ENCODE data around the gene CAMTA1. TPM values are rescaled to one million over a fixed set of nuclear protein-coding genes. Genes with fewer than 3 reads are reported as not detected.
"Not testable (repeated sequence)": the region's sequence is repeated elsewhere in the genome, so short reads cannot be mapped to it uniquely, and the experiment has no call there.

Gene CAMTA1
- total RNA-seq, 1 experiment from 2014 or later: 69.0 TPM

- no peak for DNase-seq (ENCODE audit: low read depth)
Measured at GRCh38 chr1:6807782-6808181, 22.5 kb downstream of the CAMTA1 start.

DNA sequence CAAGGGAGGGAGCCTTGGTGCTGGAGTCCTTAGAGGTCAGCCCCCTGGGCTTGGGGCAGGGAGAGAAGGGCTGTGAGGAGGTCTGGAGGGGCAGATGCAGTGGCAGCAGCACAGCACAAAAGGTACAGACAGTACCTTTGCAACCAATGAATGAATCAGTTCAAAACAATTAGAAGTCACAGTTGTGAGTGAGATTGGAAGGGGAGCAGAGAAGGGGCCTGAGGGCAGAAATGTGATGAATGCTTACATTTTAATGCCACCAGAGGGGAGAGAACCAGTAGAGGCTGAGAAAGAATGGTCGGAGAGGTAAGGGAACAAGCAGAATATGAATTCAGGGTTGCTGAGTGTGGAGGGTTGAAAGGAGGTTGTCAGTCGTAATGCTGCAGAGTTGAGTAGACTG, 24.2 kb downstream of the CAMTA1 start:
- DNase-seq (ENCODE audit: low read depth): no peak

GRCh38 chr1:6810146-6810734, 25.0 kb downstream of the CAMTA1 start:
- not testable (repeated sequence) for DNase-seq (ENCODE audit: low read depth)

- no peak for DNase-seq (ENCODE audit: low read depth)
Measured at GRCh38 chr1:6811583-6811982, 26.3 kb downstream of the CAMTA1 start.

DNA sequence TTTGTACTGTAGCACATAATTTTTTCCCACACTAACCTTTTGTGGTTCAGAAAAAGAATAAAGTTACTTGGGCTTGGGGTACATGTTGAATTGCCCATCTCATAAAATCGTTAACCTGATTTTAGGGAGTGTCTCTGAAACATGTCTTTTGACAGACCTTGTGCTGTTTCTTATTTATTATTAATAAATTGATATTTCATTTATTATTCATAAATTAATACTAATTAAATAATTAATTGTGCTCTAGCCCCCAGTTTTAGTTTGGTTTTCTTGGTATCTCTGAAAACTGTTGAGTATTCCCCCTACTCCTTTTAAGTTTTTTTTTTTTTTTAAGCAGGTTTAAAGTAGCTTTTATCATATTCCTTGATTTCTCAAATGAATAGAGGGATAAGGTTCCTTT, 27.9 kb downstream of the CAMTA1 start:
- no peak for DNase-seq (ENCODE audit: low read depth)

DNA sequence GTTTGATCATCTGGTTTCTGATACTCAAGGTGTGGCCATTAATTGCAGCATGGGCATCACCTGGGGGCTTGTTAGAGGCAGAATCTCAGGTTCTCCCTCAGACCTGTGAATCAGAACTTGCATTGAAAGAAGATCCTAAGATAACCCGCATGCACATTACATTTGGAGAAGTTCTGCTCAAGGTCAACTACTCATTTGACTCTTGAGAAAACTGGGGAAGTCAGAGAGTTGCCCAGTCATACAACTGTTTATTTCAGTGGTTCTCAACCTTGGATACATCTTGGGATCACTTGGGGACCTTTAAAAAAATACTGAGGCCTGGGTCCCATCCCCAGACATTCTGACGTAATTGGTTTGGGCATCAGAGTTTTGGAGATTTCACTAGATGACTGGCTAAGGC, 30.5 kb downstream of the CAMTA1 start:
- no peak for DNase-seq (ENCODE audit: low read depth)

GRCh38 chr1:6819246-6820040, 34.2 kb downstream of the CAMTA1 start:
- peak; percentile 31 for DNase-seq (ENCODE audit: low read depth)

- no peak for DNase-seq (ENCODE audit: low read depth)
Measured at GRCh38 chr1:6820899-6821298, 35.6 kb downstream of the CAMTA1 start.

DNA sequence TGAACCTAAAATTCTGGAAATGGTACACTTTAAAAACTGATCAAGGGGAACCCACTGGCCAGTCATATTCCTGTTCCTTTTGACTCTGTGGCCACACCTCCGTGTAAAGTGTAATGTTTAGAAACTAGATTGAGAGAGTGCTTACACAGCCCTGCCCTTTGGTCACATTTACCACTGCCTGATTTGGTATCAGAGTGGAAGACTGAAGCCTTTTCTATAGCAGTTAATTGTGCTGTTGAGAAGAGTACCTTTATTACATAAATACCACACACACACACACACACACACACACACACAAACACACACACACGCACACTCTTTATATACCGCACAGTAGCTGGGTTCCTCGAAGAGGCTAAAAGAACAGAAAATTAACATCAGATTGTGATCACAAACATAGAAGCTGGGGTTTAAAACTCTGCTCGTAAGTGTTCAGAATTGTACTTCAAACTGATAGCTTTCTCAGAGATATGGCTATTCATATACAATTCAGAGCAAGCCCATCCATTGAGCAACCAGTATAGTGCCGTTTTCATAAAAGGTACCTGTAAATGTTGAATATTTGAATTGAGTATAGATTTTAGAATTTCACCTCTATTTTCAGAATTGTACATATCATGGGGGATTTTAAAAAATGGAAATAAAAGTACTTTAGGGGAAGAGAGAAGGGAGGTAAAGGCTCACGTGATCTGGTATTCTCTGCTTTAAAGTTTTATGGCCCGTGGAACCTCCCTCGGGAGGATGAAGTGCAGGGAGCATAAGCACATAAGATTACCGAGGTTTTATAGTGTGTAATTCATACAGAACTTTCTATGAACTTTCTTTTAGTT, 37.5 kb downstream of the CAMTA1 start:
- no peak for DNase-seq (ENCODE audit: low read depth)

DNA sequence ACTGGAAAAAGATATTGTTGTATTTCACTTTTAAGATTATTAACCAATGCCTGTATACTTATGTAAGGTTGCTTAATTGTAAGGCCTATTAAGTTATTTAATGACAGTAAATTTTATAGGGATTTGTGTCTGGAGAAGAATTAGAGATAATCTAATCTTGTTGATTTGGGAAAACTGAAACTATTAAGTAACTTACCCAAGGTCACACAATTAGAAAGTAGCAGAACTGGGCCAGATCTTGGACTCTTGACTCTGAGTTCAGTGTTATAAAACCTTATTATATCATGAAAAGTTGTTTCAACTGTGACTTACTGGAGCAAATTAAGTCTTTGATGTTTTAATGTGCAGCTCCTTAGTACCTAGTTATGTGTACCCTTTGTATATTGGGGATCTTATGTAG, 38.5 kb downstream of the CAMTA1 start:
- no peak for DNase-seq (ENCODE audit: low read depth)

DNA sequence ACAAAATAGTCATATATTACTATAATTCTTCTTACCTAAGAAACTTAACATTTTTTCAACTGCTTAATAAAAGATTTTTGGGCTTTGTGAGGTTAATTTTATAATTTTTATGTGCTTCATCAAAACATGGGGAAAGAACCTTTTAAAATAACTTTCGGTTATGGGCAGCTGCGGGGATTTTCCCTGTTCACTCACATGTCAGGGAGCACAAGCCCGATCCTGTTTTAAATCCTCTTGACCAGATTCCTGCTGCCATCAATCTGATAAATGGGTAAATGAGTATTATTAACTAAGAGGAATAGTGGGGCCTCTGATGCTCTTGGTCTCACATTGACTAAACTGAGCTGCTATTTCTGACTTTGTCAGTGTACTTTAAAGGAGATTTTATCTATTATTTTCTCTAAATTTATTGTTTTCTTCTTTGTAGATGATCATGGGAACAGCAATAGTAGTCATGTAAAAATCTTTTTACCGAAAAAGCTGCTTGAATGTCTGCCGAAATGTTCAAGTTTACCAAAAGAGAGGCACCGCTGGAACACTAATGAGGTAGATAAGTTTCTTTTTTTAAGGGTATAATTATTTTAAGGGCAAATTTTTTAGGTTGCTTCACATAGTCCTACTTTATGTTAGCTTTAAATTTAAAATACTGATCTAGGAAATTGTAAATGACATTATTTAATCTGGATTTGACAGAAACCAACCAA, 39.6 kb downstream of the CAMTA1 start:
- no peak for DNase-seq (ENCODE audit: low read depth)

- DNase-seq (ENCODE audit: low read depth): no peak
Measured at GRCh38 chr1:6825828-6826227, 40.6 kb downstream of the CAMTA1 start.

DNA sequence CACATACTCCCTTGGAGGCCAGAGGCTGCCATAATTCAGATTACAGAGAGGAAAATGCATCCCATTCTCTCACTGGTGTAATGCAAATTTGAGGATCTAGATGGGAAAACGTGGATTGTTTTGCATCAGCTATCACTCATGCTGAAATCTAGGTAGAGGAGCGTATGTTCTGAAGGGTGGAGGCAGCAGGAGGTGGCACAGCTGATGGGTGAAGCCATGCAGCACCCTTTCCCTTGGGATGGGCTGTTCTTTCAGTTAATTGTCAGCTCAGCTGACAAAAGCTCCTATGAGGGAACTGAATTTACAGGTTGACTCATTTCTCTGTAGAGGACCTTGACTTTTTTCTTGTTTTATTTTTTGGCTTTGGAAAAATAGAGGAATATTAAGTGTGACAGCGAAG, 41.8 kb downstream of the CAMTA1 start:
- DNase-seq (ENCODE audit: low read depth): no peak

DNA sequence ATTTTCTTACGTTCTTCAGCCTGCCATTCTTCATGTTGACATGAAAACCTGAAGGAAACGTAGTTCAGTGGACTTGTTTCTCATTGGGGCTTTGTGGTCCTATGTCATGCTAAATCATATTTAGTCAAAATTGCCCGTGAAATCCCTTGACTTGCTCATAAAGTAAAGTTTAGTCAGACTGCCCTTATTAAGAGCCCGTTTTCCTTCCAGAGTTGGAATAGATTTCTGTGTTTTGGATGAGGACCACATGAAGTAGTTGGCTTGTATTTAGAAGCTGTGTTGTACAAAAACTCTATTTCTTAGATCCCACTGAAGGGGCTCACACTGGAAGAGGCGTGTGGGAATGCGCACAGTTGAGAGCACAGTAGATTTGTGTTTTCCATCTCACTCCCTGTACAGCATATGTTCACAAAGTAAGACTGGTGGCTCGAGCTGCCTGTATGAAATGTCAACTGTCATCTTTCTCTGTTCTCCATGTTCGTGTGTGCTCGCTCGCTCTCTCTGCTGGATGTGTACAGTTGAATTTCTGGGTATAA, 42.4 kb downstream of the CAMTA1 start:
- no peak for DNase-seq (ENCODE audit: low read depth)

- no peak for DNase-seq (ENCODE audit: low read depth)
Measured at GRCh38 chr1:6831366-6831765, 46.1 kb downstream of the CAMTA1 start.

DNA sequence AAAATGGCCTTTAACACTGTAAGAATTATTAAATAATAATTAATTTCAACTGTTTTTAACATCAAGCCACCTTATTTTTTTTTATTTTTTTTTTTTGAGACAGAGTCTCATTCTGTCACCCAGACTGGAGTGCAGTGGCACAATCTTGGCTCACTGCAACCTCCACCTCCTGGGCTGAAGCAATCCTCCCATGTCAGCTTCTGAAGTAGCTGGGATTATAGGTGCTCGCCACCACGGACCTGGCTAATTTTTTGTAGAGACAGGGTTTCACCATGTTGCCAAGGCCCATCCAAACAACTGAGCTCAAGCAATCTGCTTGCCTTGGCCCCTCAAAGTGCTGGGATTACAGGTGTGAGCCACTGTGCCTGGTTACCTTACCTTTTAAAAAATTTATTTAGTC, 46.8 kb downstream of the CAMTA1 start:
- not testable (repeated sequence) for DNase-seq (ENCODE audit: low read depth)

DNA sequence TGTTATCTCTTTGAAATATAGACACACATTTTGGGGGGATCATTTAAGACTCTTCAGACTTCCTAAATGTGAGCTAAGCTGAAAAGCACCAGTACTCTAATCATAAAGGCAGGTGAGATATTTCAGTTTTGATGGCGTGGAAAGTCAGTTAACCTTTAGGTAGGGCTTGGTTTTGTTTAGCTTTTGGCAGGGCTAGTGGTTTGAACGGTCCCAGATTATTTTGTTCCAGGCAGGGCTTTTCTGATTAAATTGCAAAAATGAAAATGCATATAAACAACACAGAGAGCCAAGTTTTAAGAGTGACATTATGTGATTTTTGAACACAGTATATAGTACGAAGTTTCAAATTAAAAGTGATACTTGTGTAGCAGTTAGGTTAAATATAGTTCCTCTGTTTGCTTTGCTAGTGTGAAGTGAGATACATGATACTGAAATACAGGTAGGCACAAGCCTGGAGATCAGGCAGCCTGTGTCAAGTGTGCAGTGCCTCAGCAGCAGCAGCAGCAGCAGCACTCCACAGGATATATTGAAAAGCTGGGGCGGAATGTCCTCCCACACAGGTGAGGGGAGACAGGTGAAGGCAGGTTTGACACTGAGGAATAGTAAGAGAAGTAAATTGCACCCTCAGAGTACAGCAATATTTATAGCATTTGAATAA, 47.4 kb downstream of the CAMTA1 start:
- no peak for DNase-seq (ENCODE audit: low read depth)

DNA sequence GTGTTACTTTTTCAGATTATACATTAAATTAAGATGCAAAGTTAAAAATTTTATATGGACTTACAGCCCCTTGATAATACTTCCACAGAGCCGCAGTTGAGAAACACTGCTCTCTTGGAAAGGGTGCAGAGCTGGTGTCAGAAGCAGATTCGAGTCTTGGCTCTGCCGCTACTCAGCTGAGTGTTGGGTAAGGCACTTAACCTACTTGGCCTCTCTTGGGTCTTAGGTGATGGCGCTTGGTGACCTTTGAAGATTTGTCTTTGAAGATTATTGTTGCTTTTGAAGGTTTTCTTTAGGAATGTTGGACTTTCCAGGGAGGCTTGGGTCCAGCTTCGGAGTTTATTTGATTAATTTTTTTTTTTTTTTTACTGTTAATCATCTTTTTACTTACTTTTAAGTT, 48.5 kb downstream of the CAMTA1 start:
- DNase-seq (ENCODE audit: low read depth): no peak

- DNase-seq (ENCODE audit: low read depth): no peak
Measured at GRCh38 chr1:6834366-6834765, 49.1 kb downstream of the CAMTA1 start.

- DNase-seq (ENCODE audit: low read depth): no peak
Measured at GRCh38 chr1:6835139-6835538, 49.9 kb downstream of the CAMTA1 start.

- no peak for DNase-seq (ENCODE audit: low read depth)
Measured at GRCh38 chr1:6842301-6842700, 57.0 kb downstream of the CAMTA1 start.

Data from LHCN-M2 (cell line).